Astrocyte (in vitro differentiated cells and primary cell): Measurements from ENCODE around the gene FOSL2.

Experiments used
- CTCF ChIP-seq: IDR thresholded peaks from 2 replicates; pipeline ENCODE4 v1.5.1; 2011; ENCODE audit warnings: low read depth, mild to moderate bottlenecking, inconsistent platforms, low read length, moderate library complexity; ENCODE audit not compliant: insufficient read depth
- EZH2 ChIP-seq: IDR thresholded peaks from 2 replicates; pipeline ENCODE4 v1.6.1; 2012; ENCODE audit warnings: mild to moderate bottlenecking, low read length, inconsistent platforms; ENCODE audit not compliant: insufficient read depth

- TF ChIP-seq EZH2 (no peak), CTCF (no peak)
Measured at GRCh38 chr2:28434600-28434989, 41.9 kb downstream of the FOSL2 start.
